ENCODE measurements around the gene CSMD2. TPM values are rescaled to one million over a fixed set of nuclear protein-coding genes. Genes with fewer than 3 reads are reported as not detected.

Gene CSMD2
- polyA plus RNA-seq, 1 of the 3 experiments (the other 2 are of a cell fraction) = not detected

- TF ChIP-seq RAD21 (IDR thresholded peaks at IDR 0.05; ENCODE audit: low read length) = no peak
- no peak for TF ChIP-seq POLR2AphosphoS5 (IDR thresholded peaks at IDR 0.05; ENCODE audit: low read depth, low read length)
- TF ChIP-seq ZBTB33 (IDR thresholded peaks at IDR 0.05; ENCODE audit: borderline replicate concordance, low read depth) = no peak
- TF ChIP-seq TAF1 (IDR thresholded peaks at IDR 0.05; ENCODE audit: borderline replicate concordance, low read depth, low read length) = no peak
- TF ChIP-seq ELF1 (IDR thresholded peaks at IDR 0.05) = no peak
These were observed 278.5 kb downstream of the CSMD2 start (continued) for GRCh38 chr1:33886496-33886895.

- no peak overlapping the region for H3K4me2 ChIP-seq
- H3K27me3 ChIP-seq (ENCODE audit: insufficient read depth) = no peaks in the 10 kb centered on the region
- H2AFZ ChIP-seq (ENCODE audit: low read depth) = no peak overlapping the region
- no peak for DNase-seq
- ChIA-PET CTCF (interaction anchor here (1.3 to 2.6 kb wide), 3 partner anchors 9 to 283 kb away, joined by 3 to 9 read pairs (median 5); no protein-coding TSS in a partner anchor), POLR2A (no interaction called here)
- TF ChIP-seq MXI1 (IDR thresholded peaks at IDR 0.05; ENCODE audit: low read depth, low read length) = no peak
- TF ChIP-seq RXRA (IDR thresholded peaks at IDR 0.05; ENCODE audit: borderline replicate concordance, low read depth) = no peak
- TF ChIP-seq ELF1 (IDR thresholded peaks at IDR 0.05) = no peak
- TF ChIP-seq ZBTB33 (IDR thresholded peaks at IDR 0.05; ENCODE audit: borderline replicate concordance, low read depth) = no peak
- no peak for TF ChIP-seq NFIC (IDR thresholded peaks at IDR 0.05; ENCODE audit: borderline replicate concordance)
- H3K9me2 ChIP-seq = no peaks in the 10 kb centered on the region
- H3K27ac ChIP-seq (ENCODE audit: low read depth in 2 of 2, low read length in 1 of 2) = no peak overlapping the region
- no peaks in the 10 kb centered on the region for H4K20me1 ChIP-seq (ENCODE audit: insufficient read depth)
- peaks cover 0 to 5% of the 10 kb centered on the region in 2 experiments; a peak in 1 of 4 replicates for H3K4me1 ChIP-seq (ENCODE audit: control insufficient read depth in 1 of 2, insufficient read depth in 2 of 2, low read depth in 1 of 2, low read length in 1 of 2)
- no peak overlapping the region for H3K9ac ChIP-seq
- WGBS (ENCODE audit: low lambda C conversion rate) = 21% methylated on average over 2 of the region's 2 CpGs
- H3K4me3 ChIP-seq (ENCODE audit: low read depth in 2 of 2, low read length in 1 of 2) = no peak overlapping the region
- no peaks in the 10 kb centered on the region for H3K79me2 ChIP-seq (ENCODE audit: insufficient read depth)
- no peaks in the 10 kb centered on the region for H3K9me3 ChIP-seq
- H3F3A ChIP-seq (replicated peaks; ENCODE audit: insufficient read depth) = no peaks in the 10 kb centered on the region
- H3K36me3 ChIP-seq (replicated peaks in 1 of 2; ENCODE audit: control insufficient read depth in 1 of 2, insufficient read depth in 2 of 2, low read length in 1 of 2) = no peaks in the 10 kb centered on the region
These were observed 284.7 kb downstream of the CSMD2 start for GRCh38 chr1:33880305-33880704.

GRCh38 chr1:33878392-33878791, 286.6 kb downstream of the CSMD2 start:
- no peak overlapping the region for H3K4me3 ChIP-seq (ENCODE audit: low read depth in 2 of 2, low read length in 1 of 2)
- H4K20me1 ChIP-seq (ENCODE audit: insufficient read depth) = no peaks in the 10 kb centered on the region
- TF ChIP-seq RXRA (IDR thresholded peaks at IDR 0.05; ENCODE audit: borderline replicate concordance, low read depth) (no peak), EP300 (IDR thresholded peaks at IDR 0.05; ENCODE audit: borderline replicate concordance in 1 of 2, low read depth in 1 of 2, low read length in 1 of 2) (no peak), ZBTB33 (IDR thresholded peaks at IDR 0.05; ENCODE audit: borderline replicate concordance, low read depth) (no peak)
- H3K4me1 ChIP-seq (ENCODE audit: control insufficient read depth in 1 of 2, insufficient read depth in 2 of 2, low read depth in 1 of 2, low read length in 1 of 2) = peaks cover 0 to 13% of the 10 kb centered on the region in 2 experiments; a peak in 1 of 4 replicates
- no peaks in the 10 kb centered on the region for H3K9me2 ChIP-seq
- no peak overlapping the region for H3K27ac ChIP-seq (ENCODE audit: low read depth in 2 of 2, low read length in 1 of 2)
- H3F3A ChIP-seq (replicated peaks; ENCODE audit: insufficient read depth) = no peaks in the 10 kb centered on the region
- POLR2A ChIA-PET = no interaction called here
- no peaks in the 10 kb centered on the region for H3K27me3 ChIP-seq (ENCODE audit: insufficient read depth)
- no peaks in the 10 kb centered on the region for H3K36me3 ChIP-seq (replicated peaks in 1 of 2; ENCODE audit: control insufficient read depth in 1 of 2, insufficient read depth in 2 of 2, low read length in 1 of 2)
- CTCF ChIA-PET = interaction anchor here (1.1 kb wide), 1 partner anchor 24 kb away, joined by 5 read pairs; no protein-coding TSS in a partner anchor
- H3K4me2 ChIP-seq = no peak overlapping the region
- H3K9ac ChIP-seq = no peak overlapping the region
- no peaks in the 10 kb centered on the region for H3K79me2 ChIP-seq (ENCODE audit: insufficient read depth)
- no peak for DNase-seq
- H3K9me3 ChIP-seq = no peaks in the 10 kb centered on the region
- H2AFZ ChIP-seq (ENCODE audit: low read depth) = no peak overlapping the region
- 17% methylated on average over 1 of the region's 2 CpGs for whole genome bisulfite sequencing (ENCODE audit: low lambda C conversion rate)
